ENCODE data around the gene EZR. TPM values are rescaled to one million over a fixed set of nuclear protein-coding genes. Genes with fewer than 3 reads are reported as not detected.

Gene EZR
- total and polyA plus RNA-seq, 9 of the 15 experiments (the other 6 are each of a cell fraction or from before 2014, with no cell fraction given), result 36.5 to 162 (median 104) TPM

DNA sequence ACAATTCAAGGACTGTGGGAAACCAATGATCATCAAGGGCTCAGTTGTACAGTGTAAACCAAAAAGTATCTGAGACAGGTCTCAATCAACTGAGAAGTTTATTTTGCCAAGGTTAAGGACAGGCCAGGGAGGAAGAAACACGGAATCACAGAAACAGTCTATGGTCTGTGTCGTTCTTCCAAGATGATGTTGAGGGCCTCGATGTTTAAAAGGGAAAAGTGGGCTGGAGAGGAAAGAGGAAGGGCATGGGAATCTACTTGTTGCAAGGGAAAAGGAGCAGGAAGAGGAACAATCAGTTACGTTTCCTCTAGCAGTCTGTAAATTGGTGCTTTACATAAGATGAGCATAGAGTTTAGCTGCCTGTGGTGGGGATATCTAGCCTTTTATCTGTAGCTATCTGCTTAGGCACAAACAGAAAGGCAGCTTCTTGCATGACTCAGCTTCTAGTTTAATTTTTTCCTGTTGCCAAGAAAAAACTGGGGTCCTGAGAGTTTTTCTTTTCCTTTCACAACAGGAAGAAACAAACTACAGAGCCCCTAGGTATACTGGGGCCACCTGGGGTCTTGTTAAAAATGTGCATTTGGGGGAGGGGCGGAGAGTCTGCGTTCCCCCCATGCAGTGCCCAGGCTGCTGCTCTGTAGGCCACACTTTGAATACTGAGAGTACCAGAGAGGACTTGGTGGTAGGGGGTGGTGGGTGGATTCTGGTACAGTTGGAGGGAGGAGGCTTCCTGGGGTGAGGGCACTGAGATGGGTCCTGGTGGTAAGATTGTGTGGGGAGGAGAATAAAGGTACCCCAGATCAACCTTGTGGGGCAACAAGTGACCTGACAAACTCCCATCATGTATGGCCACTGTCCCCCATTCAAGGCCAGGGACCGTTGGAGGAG is 35.3 kb upstream of the EZR start:
- Histone ChIP-seq H2AFZ (ENCODE audit: low read depth, low read length) (peak overlapping the region; percentile 81), H3K4me1 (replicated peaks in 1 of 2; ENCODE audit: control insufficient read depth in 2 of 2, insufficient read depth in 2 of 2, low read length in 2 of 2) (peaks cover 29 to 52% of the 10 kb centered on the region in 2 experiments), H3K79me2 (ENCODE audit: control insufficient read depth, insufficient read depth, low read length) (peaks cover 8% of the 10 kb centered on the region; the same call in 2 of the 3 replicates), H3K9me3 (replicated peaks; ENCODE audit: control insufficient read depth, insufficient read depth, low read depth, low read length) (no peaks in the 10 kb centered on the region; the same call in 1 of the 2 replicates), H4K20me1 (replicated peaks; ENCODE audit: control insufficient read depth, insufficient read depth, low read length) (no peaks in the 10 kb centered on the region), H3K9me1 (ENCODE audit: control insufficient read depth, insufficient read depth, low read length) (peaks cover 8% of the 10 kb centered on the region), H3K4me3 (peak overlapping the region; percentile 24), H3K9ac (ENCODE audit: insufficient read depth in 1 of 2, low read depth in 2 of 2, low read length in 2 of 2) (peak overlapping the region; percentile 75 to 82; a peak in 3 of 4 replicates), H3K27ac (ENCODE audit: extremely low read depth, low read depth, low read length) (peak overlapping the region; percentile 89), H3K27me3 (ENCODE audit: control insufficient read depth in 2 of 2, insufficient read depth in 2 of 2, low read length in 2 of 2) (no peaks in the 10 kb centered on the region; a peak in 1 of 5 replicates), H3K4me2 (ENCODE audit: insufficient read depth, low read length) (peak overlapping the region; percentile 99), H3K36me3 (ENCODE audit: control insufficient read depth, insufficient read depth, low read length) (no peaks in the 10 kb centered on the region)
- 3% methylated on average over 7 of the region's 7 CpGs for WGBS (ENCODE audit: insufficient coverage, low coverage, missing lambda C conversion rate)
- ATAC-seq (peak; percentile 60), DNase-seq (ENCODE audit: extremely low read depth in 1 of 4, low spot score in 3 of 4) (peak; percentile 57 to 83 (median 66)), FAIRE-seq (peak; percentile 70)
- in situ Hi-C loops (cut with MboI) (no loop called here), intact Hi-C loops (cut with micrococcal nuclease) (loop anchor here (1.0 kb wide), 1 partner anchor 37 kb away; no protein-coding TSS in a partner anchor)
- ChIA-PET POLR2A (interaction anchor here (0.5 to 2.9 kb wide), 13 partner anchors 9 to 209 kb away, joined by 3 to 22 read pairs (median 4); no protein-coding TSS in a partner anchor), CTCF (ENCODE audit: low intra/inter-chr PET ratio) (no interaction called here)
- BruUV-seq (replicated peaks), result no TSS peak
- TF ChIP-seq MEF2A (IDR thresholded peaks at IDR 0.05; ENCODE audit: control insufficient read depth, low read depth, low read length), result no peak
- TF ChIP-seq ATF1 (CRISPR knock-in tag; IDR thresholded peaks at IDR 0.05), result no peak
- TF ChIP-seq ATF1 (tag; IDR thresholded peaks at IDR 0.05), result peak; percentile 62; the same call in 1 of the 2 replicates
- TF ChIP-seq, protein P1, sequence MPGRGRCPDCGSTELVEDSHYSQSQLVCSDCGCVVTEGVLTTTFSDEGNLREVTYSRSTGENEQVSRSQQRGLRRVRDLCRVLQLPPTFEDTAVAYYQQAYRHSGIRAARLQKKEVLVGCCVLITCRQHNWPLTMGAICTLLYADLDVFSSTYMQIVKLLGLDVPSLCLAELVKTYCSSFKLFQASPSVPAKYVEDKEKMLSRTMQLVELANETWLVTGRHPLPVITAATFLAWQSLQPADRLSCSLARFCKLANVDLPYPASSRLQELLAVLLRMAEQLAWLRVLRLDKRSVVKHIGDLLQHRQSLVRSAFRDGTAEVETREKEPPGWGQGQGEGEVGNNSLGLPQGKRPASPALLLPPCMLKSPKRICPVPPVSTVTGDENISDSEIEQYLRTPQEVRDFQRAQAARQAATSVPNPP (IDR thresholded peaks at IDR 0.05; ENCODE audit: borderline replicate concordance, insufficient read depth, insufficient read length), result no peak
- TF ChIP-seq RAD21 (CRISPR knock-in tag; conservative IDR thresholded peaks at IDR 0.05 in 1 of 2, IDR thresholded peaks at IDR 0.05 in 1 of 2), result peak; percentile 17 to 35; a peak in 2 of 4 replicates
- TF ChIP-seq ZNF764 (CRISPR knock-in tag; IDR thresholded peaks at IDR 0.05; ENCODE audit: low read depth), result no peak
- TF ChIP-seq MAFF (IDR thresholded peaks at IDR 0.05; ENCODE audit: low read length), result peak; percentile 93
- no peak for TF ChIP-seq ESRRB (CRISPR knock-in tag; IDR thresholded peaks at IDR 0.05; ENCODE audit: borderline replicate concordance)
- 0 out of 2 replicates have a peak, but pooled peaks have one; percentile 79 for TF ChIP-seq NR4A1 (CRISPR knock-in tag; IDR thresholded peaks at IDR 0.05)
- 0 out of 2 replicates have a peak, but pooled peaks have one; percentile 80 for TF ChIP-seq NR4A1 (tag; IDR thresholded peaks at IDR 0.05)
- TF ChIP-seq, protein P2, sequence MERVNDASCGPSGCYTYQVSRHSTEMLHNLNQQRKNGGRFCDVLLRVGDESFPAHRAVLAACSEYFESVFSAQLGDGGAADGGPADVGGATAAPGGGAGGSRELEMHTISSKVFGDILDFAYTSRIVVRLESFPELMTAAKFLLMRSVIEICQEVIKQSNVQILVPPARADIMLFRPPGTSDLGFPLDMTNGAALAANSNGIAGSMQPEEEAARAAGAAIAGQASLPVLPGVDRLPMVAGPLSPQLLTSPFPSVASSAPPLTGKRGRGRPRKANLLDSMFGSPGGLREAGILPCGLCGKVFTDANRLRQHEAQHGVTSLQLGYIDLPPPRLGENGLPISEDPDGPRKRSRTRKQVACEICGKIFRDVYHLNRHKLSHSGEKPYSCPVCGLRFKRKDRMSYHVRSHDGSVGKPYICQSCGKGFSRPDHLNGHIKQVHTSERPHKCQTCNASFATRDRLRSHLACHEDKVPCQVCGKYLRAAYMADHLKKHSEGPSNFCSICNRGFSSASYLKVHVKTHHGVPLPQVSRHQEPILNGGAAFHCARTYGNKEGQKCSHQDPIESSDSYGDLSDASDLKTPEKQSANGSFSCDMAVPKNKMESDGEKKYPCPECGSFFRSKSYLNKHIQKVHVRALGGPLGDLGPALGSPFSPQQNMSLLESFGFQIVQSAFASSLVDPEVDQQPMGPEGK (CRISPR knock-in tag; IDR thresholded peaks at IDR 0.05; ENCODE audit: borderline replicate concordance), result 0 out of 2 replicates have a peak, but pooled peaks have one; percentile 20
- TF ChIP-seq SMARCE1 (IDR thresholded peaks at IDR 0.05), result peak; percentile 97
- peak; percentile 85 for TF ChIP-seq MTA1 (IDR thresholded peaks at IDR 0.05; ENCODE audit: borderline replicate concordance)
- TF ChIP-seq, protein P3, sequence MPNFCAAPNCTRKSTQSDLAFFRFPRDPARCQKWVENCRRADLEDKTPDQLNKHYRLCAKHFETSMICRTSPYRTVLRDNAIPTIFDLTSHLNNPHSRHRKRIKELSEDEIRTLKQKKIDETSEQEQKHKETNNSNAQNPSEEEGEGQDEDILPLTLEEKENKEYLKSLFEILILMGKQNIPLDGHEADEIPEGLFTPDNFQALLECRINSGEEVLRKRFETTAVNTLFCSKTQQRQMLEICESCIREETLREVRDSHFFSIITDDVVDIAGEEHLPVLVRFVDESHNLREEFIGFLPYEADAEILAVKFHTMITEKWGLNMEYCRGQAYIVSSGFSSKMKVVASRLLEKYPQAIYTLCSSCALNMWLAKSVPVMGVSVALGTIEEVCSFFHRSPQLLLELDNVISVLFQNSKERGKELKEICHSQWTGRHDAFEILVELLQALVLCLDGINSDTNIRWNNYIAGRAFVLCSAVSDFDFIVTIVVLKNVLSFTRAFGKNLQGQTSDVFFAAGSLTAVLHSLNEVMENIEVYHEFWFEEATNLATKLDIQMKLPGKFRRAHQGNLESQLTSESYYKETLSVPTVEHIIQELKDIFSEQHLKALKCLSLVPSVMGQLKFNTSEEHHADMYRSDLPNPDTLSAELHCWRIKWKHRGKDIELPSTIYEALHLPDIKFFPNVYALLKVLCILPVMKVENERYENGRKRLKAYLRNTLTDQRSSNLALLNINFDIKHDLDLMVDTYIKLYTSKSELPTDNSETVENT (CRISPR knock-in tag; IDR thresholded peaks at IDR 0.05), result 0 out of 2 replicates have a peak, but pooled peaks have one; percentile 25
- peak; percentile 93 for TF ChIP-seq ZNF316 (IDR thresholded peaks at IDR 0.05)
- no peak for TF ChIP-seq NFATC3 (IDR thresholded peaks at IDR 0.05)
